ENCODE results near the gene GAREM1.

DNA sequence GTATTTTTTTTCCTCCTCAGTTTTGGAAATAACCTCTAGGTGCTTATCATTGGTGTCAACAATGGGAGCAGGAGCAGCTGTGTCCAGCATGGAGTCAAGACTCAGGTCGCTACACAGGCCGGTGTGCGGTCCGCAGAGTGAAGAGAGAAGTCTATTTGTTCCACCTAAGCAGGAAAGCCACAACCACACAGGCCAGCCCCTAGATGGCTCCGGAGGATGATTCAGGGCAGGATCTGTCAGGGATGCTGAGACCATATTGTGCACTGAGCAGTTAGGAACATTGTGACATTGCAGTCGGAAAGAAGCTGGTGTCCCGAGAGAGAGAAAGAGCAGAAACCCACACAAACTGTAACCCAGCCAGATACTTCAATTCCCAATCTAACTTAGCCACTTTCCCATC is 136.9 kb downstream of the GAREM1 start:
- TF ChIP-seq, protein P1, sequence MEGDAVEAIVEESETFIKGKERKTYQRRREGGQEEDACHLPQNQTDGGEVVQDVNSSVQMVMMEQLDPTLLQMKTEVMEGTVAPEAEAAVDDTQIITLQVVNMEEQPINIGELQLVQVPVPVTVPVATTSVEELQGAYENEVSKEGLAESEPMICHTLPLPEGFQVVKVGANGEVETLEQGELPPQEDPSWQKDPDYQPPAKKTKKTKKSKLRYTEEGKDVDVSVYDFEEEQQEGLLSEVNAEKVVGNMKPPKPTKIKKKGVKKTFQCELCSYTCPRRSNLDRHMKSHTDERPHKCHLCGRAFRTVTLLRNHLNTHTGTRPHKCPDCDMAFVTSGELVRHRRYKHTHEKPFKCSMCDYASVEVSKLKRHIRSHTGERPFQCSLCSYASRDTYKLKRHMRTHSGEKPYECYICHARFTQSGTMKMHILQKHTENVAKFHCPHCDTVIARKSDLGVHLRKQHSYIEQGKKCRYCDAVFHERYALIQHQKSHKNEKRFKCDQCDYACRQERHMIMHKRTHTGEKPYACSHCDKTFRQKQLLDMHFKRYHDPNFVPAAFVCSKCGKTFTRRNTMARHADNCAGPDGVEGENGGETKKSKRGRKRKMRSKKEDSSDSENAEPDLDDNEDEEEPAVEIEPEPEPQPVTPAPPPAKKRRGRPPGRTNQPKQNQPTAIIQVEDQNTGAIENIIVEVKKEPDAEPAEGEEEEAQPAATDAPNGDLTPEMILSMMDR (IDR thresholded peaks at IDR 0.05; ENCODE audit: low read depth, low read length) = no peak
- no peak for TF ChIP-seq POLR2A (IDR thresholded peaks at IDR 0.05; ENCODE audit: extremely low read depth, insufficient read length)

All from NB4 (cell line).